ENCODE measurements around the gene NR2C2.
"Not testable (repeated sequence)": the region's sequence is repeated elsewhere in the genome, so short reads cannot be mapped to it uniquely, and the experiment has no call there.

Gene NR2C2

DNA sequence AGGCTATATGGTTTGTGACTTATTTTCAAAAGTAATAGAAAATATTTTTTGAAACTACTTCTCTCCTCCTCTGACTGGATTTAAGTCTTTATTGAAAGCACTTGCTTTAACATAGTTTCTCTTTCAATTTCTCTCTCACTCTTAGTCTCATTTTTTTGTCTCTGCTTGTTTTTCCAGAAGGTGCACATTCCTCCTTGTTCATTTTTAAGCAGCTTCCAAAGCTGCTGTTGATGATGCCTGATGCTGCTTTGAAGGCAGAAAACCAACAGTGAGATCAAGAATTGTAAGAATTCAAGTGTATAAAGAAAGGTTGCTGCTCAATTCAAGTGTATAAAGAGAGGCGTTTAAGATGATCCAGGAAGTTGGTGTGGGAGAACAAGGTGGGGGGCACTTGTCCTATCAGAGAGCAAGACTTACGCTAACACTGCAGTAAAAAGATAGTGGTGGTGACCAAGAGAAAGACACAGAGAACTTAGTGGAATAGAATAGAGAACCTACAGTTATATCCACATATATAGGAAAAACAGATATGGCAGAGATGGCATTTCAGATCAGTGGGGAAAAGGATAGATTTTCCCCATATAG, 12.1 kb downstream of the NR2C2 start:
- DNase-seq (ENCODE audit: low read depth in 2 of 2), result no peak

GRCh38 chr3:14962762-14963161, 15.4 kb downstream of the NR2C2 start:
- no peak for DNase-seq (ENCODE audit: low read depth in 2 of 2)

GRCh38 chr3:14967285-14967684, 19.9 kb downstream of the NR2C2 start:
- no peak for DNase-seq (ENCODE audit: low read depth in 2 of 2)

- DNase-seq (ENCODE audit: low read depth in 2 of 2), result no peak
These were observed 22.3 kb downstream of the NR2C2 start for GRCh38 chr3:14969671-14970070.

DNA sequence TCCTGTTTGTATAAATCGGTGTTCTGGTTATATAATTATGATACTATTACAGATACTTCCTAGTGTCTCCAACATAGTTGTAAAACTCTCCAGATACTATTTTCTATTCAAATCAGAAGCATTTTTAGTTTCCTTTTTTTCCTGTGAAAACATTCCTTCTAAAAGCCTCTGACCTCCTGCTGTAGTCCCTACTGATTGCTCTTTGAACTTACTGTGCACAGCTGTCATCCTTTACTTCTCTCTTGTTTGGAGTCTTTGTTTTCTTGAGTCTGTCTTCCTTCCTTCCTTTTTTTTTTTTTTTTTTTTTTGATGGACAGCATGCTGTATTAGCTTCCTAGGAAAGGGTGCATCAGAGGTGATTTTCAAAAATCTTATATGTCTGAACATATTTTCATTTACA, 28.9 kb downstream of the NR2C2 start:
- DNase-seq (ENCODE audit: low read depth in 2 of 2), result no peak

- no peak for DNase-seq (ENCODE audit: low read depth in 2 of 2)
These were observed 33.3 kb downstream of the NR2C2 start for GRCh38 chr3:14980689-14981088.

- no peak for DNase-seq (ENCODE audit: low read depth in 2 of 2)
These were observed 37.3 kb downstream of the NR2C2 start for GRCh38 chr3:14984581-14985113.

- DNase-seq (ENCODE audit: low read depth in 2 of 2), result peak; percentile 13 to 28
These were observed 41.6 kb downstream of the NR2C2 start for GRCh38 chr3:14988988-14989394.

GRCh38 chr3:14989943-14990779, 42.8 kb downstream of the NR2C2 start:
- no peak for DNase-seq (ENCODE audit: low read depth in 2 of 2)

DNA sequence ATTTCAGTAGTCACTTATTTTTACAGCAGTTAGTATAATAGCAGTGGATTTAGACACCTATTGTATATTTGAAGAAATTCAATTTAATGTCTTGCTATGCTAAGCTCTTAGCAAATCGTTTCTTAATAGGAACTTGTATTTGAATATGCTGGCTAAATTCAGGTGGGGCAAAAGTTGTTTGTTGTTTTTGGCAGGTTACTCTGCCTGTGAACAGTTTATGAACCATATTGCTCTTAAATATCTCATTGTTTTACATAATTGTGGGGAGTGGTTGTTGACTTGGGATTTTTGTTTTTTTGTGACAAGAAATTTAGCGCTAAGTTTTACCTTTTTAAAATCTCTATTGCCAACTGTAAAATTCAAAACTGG, 43.4 kb downstream of the NR2C2 start:
- no peak for DNase-seq (ENCODE audit: low read depth in 2 of 2)

GRCh38 chr3:14991151-14991742, 43.9 kb downstream of the NR2C2 start:
- no peak for DNase-seq (ENCODE audit: low read depth in 2 of 2)

- no peak for DNase-seq (ENCODE audit: low read depth in 2 of 2)
These were observed 44.6 kb downstream of the NR2C2 start for GRCh38 chr3:14991818-14992612.

GRCh38 chr3:14997941-14998340, 50.6 kb downstream of the NR2C2 start:
- DNase-seq (ENCODE audit: low read depth in 2 of 2), result no peak

DNA sequence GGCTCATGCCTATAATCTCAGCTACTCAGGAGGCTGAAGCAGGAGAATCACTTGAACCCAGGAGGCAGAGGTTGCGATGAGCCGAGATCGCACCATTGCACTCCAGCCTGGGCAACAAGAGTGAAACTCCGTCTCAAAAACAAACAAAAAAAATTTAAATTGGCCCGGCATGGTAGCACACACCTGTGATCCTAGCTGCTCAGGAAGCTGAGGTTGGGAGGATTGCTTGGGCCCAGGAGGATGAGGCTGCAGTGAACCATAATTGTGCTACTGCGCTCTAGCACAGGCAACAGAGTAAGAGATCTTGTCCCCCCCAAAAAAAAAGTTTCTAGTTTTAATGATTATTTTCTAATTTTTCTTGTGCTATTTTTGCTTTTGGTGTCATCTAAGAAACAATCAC, 51.8 kb downstream of the NR2C2 start:
- DNase-seq (ENCODE audit: low read depth in 2 of 2), result not testable (repeated sequence)

DNA sequence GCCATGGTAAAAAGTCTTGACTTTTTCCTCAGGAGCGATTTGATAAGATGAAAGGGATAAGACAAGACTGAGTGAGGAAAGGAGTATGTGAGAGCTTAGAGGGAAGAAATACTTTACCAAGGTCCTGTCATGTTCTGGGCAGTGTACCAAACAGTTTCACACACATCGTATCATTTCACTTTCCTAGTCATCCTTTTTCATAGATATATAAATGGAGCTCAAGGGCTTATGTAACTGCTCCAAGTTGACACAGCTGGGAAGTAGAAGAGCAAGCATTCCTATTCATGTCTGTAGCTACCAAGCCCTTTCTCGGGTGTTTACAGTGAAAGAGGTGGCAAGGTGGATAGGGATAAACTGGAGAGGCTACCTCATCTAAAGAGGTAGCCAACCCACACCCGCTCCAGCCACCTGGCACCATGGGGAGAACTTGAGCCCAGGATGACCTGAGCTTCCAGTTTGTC, 60.3 kb downstream of the NR2C2 start:
- no peak for DNase-seq (ENCODE audit: low read depth in 2 of 2)

DNA sequence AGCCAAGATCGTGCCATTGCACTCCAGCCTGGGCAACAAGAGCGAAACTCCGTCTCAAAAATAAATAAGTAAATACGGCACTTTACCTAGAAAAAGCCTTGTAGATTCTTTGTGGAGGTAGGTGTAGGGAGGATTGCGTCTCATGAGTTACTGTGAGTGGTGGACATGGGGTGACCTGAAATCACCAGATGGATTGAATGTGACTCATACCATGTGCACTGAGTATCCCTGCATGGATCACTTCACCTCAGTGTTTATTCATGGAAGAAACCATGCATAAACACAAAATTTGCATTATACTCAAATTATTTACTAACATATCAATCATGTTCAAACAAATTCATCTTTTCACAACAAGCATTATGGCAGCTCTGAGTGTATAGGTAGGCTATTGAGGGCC, 61.8 kb downstream of the NR2C2 start:
- DNase-seq (ENCODE audit: low read depth in 2 of 2), result no peak

- no peak for DNase-seq (ENCODE audit: low read depth in 2 of 2)
These were observed 63.3 kb downstream of the NR2C2 start for GRCh38 chr3:15010664-15011063.

GRCh38 chr3:15011174-15011573, 63.8 kb downstream of the NR2C2 start:
- DNase-seq (ENCODE audit: low read depth in 2 of 2), result no peak

DNA sequence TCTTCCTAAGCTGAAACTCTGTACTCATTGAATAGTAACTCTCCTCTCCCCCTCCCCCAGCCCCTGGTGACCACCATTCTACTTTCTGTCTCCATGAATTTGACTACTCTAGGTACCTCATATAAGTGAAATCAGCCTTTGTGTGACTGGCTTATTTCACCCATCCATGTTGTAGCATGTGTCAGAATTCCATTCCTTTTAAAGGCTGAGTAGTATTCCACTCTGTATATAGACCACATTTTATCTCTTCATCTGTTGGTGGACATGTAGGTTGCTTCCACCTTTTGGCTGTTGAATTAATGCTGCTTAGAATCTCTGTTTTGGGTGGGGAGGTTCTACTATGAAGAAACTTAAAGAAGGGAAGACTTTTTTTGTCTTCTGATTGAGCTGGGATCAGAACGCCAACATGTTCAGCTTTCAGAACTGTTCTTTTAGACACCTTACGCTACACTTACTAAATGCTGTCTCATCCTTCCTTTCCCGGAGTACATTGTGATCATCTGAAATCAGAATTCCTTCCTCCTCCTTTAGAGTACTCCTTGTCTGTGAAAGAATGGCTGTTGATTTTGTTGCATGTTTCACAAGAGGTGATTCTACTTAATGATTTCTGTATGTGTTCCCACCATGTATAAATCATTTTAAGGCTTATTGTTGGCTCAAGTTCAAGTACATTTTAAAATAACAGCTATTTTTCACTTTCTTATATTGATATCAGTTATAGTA, 67.4 kb downstream of the NR2C2 start:
- DNase-seq (ENCODE audit: low read depth in 2 of 2), result no peak

- no peak for DNase-seq (ENCODE audit: low read depth in 2 of 2)
These were observed 68.1 kb downstream of the NR2C2 start for GRCh38 chr3:15015456-15015855.

DNA sequence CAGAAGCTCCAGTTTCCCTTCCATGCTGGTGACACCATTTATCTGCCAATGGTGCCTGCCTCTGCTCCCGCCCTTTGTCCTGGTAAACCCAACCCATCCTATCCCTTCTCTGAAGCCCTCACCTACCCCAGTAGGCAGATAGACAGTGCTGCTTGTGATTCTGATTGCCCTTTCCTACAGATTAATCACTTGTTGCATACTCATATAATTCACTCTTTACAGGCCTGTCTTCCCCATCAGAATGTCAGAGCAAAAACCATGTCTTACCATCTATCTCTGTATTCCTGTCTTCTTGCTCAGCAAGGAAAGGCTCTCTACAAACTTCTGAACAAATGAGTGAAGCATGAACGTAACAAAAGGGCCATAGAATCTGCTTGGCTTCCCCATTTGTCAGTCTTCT, 69.8 kb downstream of the NR2C2 start:
- DNase-seq (ENCODE audit: low read depth in 2 of 2), result no peak
